GM12873 (cell line): ENCODE measurements around the gene RIC1.

Experiments
- CTCF ChIP-seq: IDR thresholded peaks from 2 replicates; pipeline ENCODE4 v1.5.1; 2012; ENCODE audit warnings: low read depth, mild to moderate bottlenecking, moderate library complexity, low read length, control low read depth; ENCODE audit not compliant: insufficient read depth; ENCODE audit errors: missing control alignments

RIC1 gene

GRCh38 chr9:5820425-5820824 lies 191.5 kb downstream of the RIC1 start:
- no peak for TF ChIP-seq CTCF

- TF ChIP-seq CTCF = no peak
Observed at GRCh38 chr9:5825223-5825622, 196.3 kb downstream of the RIC1 start.
